NT2/D1 (cell line): ENCODE measurements around the gene GPRC5C.

Experiments used
- SUZ12 ChIP-seq: IDR thresholded peaks from 2 replicates; pipeline ENCODE4 v1.6.1; 2011; ENCODE audit not compliant: insufficient read length, insufficient read depth; ENCODE audit errors: extremely low read depth
- ZNF274 ChIP-seq: IDR thresholded peaks from 2 replicates; pipeline ENCODE4 v1.6.1; 2011; ENCODE audit warnings: mild to moderate bottlenecking, low read depth, low read length

DNA sequence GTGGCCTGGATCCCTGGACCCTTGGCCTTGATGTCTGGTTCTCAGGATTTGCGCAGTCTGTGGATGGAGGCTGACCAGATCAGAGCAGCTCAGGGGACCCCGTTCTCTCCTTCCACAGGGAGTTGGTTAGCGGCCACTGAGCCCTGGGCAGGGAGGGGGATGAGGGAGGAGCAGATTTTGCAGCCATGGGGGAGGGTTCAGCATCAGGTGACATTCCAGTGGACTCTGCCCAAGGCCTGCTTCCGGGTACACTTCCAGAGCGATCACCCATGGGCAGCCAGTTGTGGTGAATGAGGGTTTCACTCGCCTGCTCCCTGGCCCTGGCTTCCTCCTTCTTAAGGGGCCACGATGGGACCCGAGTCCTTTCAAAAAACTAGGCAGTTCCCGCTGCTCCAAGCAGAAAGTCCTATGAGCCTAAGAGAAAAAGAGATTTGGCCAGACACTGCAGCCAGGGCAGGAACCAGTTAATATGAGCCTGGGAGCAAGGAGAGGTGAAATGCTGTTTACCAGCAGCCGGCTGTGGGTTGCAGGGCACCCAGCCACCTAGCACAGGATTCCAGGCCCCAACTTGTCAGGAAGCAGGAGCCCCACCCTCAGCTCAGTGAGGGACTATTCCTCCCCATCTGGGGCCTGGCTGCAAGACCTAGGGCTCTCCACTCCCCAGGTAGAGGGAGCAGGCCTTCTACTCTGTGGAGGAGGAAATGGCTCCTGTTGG is 4.7 kb upstream of the GPRC5C start:
- TF ChIP-seq SUZ12 (no peak), ZNF274 (no peak)
